HG03095 (cell line): ENCODE measurements around the gene ACIN1.

Experiments
- ATAC-seq: cut with Tn5 transposase; IDR thresholded peaks from one replicate; pipeline ENCODE4 v1.9.1; 2021; ENCODE audit warnings: moderate library complexity; ENCODE audit not compliant: unreplicated experiment

The ACIN1 gene

GRCh38 chr14:23086565-23086964, 8.4 kb downstream of the ACIN1 start:
- ATAC-seq, result no peak

DNA sequence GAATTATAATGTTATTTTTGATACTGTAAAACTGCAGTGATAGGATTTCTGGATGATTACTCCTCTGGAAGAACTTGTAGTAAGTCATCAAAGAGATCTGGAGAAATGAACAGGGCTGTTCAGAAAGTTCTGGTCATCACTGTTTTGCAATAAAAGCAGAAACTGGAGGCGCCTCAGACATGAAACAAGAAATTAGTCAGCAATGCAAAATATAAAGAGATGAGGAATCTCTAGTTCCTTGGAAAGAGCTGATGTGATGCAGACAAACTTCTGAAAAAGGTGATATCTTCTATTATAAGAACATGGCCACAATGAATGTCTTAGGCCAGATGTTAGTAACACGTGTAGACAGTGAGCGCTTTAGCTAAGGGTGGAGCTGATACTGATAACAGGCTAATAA, 9.5 kb downstream of the ACIN1 start:
- ATAC-seq, result no peak

DNA sequence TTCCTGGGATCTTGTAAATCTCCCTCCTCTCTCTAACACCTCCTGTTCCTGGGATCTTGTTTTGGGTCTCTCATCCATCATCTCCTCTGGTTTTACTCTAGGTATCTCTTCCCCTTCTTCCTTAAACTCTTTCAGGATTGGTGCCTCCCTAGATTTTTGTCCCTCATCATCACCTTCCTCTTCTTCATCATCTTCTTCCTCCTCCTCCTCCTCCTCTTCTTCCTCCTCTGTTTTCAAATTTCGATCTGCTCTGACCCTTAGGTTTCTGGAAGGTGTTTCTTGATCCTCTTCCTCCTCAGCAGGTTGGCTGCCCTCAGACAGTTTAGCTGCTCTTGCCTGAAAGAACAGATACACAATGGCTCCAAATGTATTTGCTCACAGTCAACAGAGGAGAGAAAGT, 14.5 kb downstream of the ACIN1 start:
- ATAC-seq, result no peak

DNA sequence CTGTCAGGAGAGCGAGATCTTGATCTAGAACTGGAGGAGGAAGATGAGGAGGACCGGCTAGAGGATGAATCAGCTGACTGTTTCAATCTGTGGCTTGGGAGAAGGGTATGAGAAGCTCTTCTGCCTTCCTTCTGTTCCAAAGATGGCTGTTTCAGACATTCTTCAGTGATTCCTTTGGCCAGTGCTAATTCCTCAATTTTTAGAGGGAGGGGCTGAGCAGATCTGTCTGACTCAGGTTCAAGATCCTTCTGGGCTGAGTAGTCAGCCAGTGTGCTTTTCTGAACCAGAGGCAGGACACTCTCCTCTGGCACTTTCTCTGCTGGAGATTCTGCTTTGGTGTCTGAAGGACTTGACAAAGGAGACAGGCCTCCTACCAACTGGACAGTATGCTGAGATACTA, 15.2 kb downstream of the ACIN1 start:
- ATAC-seq, result no peak

DNA sequence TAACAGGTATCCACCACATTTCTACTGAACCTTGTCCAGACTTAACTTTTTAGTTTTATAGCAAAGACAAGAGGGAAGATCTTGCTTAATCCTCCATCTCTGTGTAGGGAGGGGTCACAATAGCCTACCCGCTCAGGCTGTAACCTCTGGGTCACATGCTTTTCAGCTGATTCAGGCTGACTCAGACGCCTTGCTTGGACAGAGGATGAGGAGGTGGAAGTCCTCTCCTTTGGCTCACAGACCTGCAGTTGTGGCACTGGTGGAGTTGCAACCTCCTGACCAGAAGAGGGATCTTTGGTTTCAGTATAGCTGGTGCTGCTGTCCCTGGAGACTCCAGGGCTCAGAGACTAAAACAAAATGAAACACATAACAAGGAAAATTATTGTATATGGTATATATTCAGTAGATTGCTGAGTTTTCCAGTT, 16.2 kb downstream of the ACIN1 start:
- ATAC-seq, result no peak

DNA sequence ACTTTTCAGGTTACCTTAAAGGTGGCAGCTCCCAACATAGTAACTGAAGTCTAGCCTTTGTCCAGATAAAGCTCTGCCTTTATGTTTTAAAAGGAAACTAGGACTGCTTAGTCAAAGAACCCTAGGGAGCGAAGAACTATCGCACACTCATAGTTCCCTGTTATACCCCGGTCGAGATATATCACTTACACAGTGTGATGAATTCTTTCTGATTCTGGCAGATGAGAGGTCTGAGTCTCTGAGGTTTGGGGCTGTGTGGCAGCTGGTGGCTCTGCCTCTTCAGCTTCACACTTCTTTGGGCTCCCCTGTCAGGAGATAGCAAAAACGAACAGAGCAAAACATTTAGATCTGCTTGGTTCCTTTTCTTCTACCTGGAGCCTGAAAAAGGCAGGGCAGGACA, 17.0 kb downstream of the ACIN1 start:
- no peak for ATAC-seq

DNA sequence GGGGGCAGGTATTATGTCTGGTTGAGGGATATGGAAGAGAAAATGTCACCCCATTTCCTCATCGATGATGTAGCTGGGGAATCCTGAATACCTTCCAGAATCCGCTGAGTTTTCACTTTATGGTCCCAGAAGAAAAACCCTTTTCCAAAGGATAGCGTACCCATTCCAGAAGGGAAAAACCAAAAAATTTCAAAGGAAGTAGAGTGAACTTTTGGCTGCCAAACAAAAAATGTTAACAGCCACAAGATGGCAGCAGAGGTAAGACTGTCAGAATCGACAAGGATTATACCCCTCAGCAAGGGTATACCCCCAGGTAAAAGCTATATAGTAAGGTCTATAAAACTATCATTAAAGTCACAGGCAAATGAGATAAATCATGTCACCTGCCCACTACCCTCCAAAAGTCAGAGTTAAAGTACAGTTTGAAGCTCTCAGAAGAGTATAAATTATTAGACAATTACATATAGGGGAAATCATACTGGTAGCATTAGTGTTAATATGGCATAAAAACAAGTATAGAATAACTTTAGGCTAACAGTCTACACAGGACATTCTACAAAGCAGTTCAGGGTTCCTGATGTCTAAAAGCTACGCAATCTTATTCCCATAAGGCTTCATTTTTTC, 18.0 kb downstream of the ACIN1 start:
- no peak for ATAC-seq

GRCh38 chr14:23074906-23075305, 20.0 kb downstream of the ACIN1 start:
- no peak for ATAC-seq

GRCh38 chr14:23071921-23072539, 22.9 kb downstream of the ACIN1 start:
- ATAC-seq, result no peak

DNA sequence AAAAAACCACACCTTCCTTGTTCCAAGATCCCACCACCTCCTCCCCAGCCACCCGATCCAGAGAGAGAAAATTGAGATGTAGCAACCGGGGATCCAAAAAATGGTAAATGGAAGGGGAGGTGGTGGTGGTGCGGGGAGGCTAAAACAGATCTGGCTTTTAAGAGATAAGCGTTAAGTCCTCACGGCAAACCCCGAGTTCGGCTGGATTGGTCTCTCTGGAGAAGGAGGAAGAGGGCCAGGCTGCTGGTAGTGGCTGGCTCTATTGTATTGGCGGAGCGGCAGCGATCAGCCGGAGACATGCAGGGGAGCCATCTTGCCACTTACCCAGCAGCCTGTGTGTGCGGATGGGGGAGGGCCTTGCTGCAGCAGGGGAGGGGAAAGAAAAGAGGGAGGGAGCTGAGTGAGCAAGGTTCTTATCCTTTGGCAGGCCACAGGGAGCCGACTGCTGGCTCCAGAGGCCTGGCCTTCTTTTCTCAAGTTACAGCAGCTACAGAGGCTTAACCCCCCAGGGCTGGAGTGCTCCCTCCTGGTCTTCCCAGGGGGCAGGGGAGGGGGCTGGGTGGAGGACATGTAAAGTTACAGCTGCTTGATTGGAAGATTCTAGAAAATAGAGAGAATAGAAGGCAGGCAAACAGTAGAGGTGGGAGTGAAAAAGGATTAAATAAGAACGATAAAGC, 23.6 kb downstream of the ACIN1 start:
- ATAC-seq, result peak; percentile 90

DNA sequence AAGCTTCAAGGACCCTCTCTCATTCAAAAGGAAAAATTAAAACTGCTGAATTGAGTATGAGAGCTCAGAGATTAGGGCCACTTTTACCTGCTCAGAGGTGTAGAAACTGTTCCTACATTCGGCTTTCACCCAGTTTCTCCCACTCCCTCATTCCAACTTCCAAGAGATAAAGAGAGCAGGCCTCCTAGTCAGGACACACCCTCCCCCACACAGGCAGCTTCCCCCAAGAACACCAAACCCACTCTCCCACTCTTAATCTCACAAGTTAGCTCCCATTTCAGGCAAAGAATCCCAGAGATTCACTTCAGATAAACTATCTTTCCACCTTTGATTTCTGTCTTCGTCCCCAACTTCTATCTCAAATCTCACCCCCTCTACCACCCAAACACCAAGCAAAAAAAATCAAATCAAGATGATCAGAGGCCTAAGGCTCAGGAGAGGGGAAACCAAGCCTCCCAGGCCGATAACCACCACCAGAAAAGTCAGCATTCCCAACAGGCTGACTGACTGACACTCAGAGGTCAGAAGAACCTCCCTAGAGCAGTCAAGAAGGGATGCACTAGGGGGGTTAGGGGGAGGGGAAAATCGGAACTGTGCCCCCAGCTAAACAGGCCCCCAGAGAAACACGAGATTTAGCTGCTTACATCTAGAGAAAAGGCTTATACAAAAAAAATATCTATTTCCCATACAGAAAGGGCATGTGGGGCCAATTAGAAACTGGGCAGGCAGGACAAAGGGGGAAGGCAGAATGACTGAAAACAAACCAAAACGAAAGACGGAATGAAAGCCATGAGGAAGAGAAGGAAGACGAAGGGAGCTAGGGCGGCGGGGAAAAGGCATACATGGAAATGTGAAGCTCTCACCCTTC, 24.4 kb downstream of the ACIN1 start:
- no peak for ATAC-seq

DNA sequence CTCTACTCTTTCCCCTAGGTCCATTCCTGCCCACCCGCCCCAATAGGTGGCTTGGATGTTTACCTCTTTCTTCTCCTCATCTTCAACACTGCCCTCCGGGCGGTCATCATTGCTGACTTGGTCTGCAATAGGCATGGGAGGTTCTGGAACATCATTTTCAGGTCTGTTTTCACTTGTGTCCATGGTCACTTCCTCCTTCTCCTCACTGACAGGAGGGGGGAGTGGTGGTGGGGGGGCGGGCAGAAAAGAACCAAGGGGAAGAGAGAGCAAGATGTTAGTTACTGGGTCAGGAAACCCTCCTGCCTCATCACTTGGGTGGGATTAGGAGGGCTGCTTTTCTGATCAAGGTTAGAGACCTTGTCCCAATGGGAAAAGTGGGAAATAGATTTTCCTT, 25.5 kb downstream of the ACIN1 start:
- ATAC-seq, result no peak

- peak; percentile 61 for ATAC-seq
Observed at GRCh38 chr14:23068789-23069412, 26.0 kb downstream of the ACIN1 start.

GRCh38 chr14:23067847-23068788, 26.8 kb downstream of the ACIN1 start:
- no peak for ATAC-seq

- ATAC-seq, result no peak
Observed at GRCh38 chr14:23066855-23067744, 27.8 kb downstream of the ACIN1 start.

- ATAC-seq, result no peak
Observed at GRCh38 chr14:23066368-23066767, 28.6 kb downstream of the ACIN1 start.

DNA sequence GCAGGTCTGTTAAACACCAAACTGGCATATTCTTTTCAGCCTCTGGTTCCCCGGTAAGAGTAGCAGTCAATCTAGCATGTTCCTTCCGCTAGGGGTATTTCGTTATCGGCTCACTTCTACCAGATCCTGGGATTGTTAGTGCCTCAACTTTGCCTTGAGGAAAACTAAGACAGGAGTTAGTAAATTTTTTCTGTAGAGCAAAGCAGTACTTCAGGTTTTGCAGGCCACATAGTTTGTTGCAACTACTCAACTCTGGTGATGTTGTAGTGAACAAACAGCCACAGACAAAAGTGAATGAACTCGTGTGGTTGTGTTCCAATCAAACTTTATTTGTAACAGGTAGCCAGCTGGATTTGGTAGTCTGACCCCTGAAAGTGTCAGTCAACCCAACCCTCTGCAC, 31.3 kb downstream of the ACIN1 start:
- no peak for ATAC-seq

GRCh38 chr14:23062002-23062401, 32.9 kb downstream of the ACIN1 start:
- ATAC-seq, result no peak
